Measurements from ENCODE around the gene POLH.
A peak's percentile ranks its signal among the peaks of the same experiment; 100 is the strongest.
"Not testable (repeated sequence)": the region's sequence is repeated elsewhere in the genome, so short reads cannot be mapped to it uniquely, and the experiment has no call there.

Gene POLH

GRCh38 chr6:43575772-43576551 is at the start of gene POLH, which contains the start of gene XPO5:
POLH (plus strand) TSS chr6:43576185; CDS start chr6:43582320, 6,135 bp downstream.
XPO5 (minus strand) TSS chr6:43576038; CDS start chr6:43575864, 174 bp downstream.
- DNase-seq (ENCODE audit: low read depth in 1 of 2, low spot score in 1 of 2): peak; percentile 84 to 89

- no peak for DNase-seq (ENCODE audit: low read depth in 1 of 2, low spot score in 1 of 2)
Measured at GRCh38 chr6:43532201-43532600, 43.8 kb upstream of the POLH start.

- not testable (repeated sequence) for DNase-seq (ENCODE audit: low read depth in 1 of 2, low spot score in 1 of 2)
Measured at GRCh38 chr6:43538986-43539385, 37.0 kb upstream of the POLH start.

GRCh38 chr6:43539409-43539808 is 36.6 kb upstream of the POLH start:
- not testable (repeated sequence) for DNase-seq (ENCODE audit: low read depth in 1 of 2, low spot score in 1 of 2)

- no peak for DNase-seq (ENCODE audit: low read depth in 1 of 2, low spot score in 1 of 2)
Measured at GRCh38 chr6:43540507-43540906, 35.5 kb upstream of the POLH start.

GRCh38 chr6:43541774-43542471 is 34.1 kb upstream of the POLH start:
- DNase-seq (ENCODE audit: low read depth in 1 of 2, low spot score in 1 of 2): no peak

- DNase-seq (ENCODE audit: low read depth in 1 of 2, low spot score in 1 of 2): no peak
Measured at GRCh38 chr6:43544461-43544860, 31.5 kb upstream of the POLH start.

GRCh38 chr6:43547222-43547621 is 28.8 kb upstream of the POLH start:
- no peak for DNase-seq (ENCODE audit: low read depth in 1 of 2, low spot score in 1 of 2)

GRCh38 chr6:43557620-43558019 is 18.4 kb upstream of the POLH start:
- not testable (repeated sequence) for DNase-seq (ENCODE audit: low read depth in 1 of 2, low spot score in 1 of 2)

- DNase-seq (ENCODE audit: low read depth in 1 of 2, low spot score in 1 of 2): no peak
Measured at GRCh38 chr6:43559328-43559727, 16.7 kb upstream of the POLH start.

- no peak for DNase-seq (ENCODE audit: low read depth in 1 of 2, low spot score in 1 of 2)
Measured at GRCh38 chr6:43570876-43571441, 5.0 kb upstream of the POLH start.

GRCh38 chr6:43572015-43572414 is 4.0 kb upstream of the POLH start:
- no peak for DNase-seq (ENCODE audit: low read depth in 1 of 2, low spot score in 1 of 2)

GRCh38 chr6:43575105-43575771 is 747 bp upstream of the POLH start:
- no peak for DNase-seq (ENCODE audit: low read depth in 1 of 2, low spot score in 1 of 2)

- DNase-seq (ENCODE audit: low read depth in 1 of 2, low spot score in 1 of 2): no peak
Measured at GRCh38 chr6:43578748-43579147, 2.8 kb downstream of the POLH start.

GRCh38 chr6:43579171-43579570 is 3.2 kb downstream of the POLH start:
- no peak for DNase-seq (ENCODE audit: low read depth in 1 of 2, low spot score in 1 of 2)

- no peak for DNase-seq (ENCODE audit: low read depth in 1 of 2, low spot score in 1 of 2)
Measured at GRCh38 chr6:43582911-43583310, 6.9 kb downstream of the POLH start.

GRCh38 chr6:43584892-43585570 is 9.0 kb downstream of the POLH start:
- DNase-seq (ENCODE audit: low read depth in 1 of 2, low spot score in 1 of 2): no peak

- DNase-seq (ENCODE audit: low read depth in 1 of 2, low spot score in 1 of 2): no peak
Measured at GRCh38 chr6:43588194-43588593, 12.2 kb downstream of the POLH start.

- DNase-seq (ENCODE audit: low read depth in 1 of 2, low spot score in 1 of 2): not testable (repeated sequence)
Measured at GRCh38 chr6:43589564-43589963, 13.6 kb downstream of the POLH start.

GRCh38 chr6:43593938-43594337 is 18.0 kb downstream of the POLH start:
- DNase-seq (ENCODE audit: low read depth in 1 of 2, low spot score in 1 of 2): no peak

GRCh38 chr6:43600595-43600994 is 24.6 kb downstream of the POLH start:
- no peak for DNase-seq (ENCODE audit: low read depth in 1 of 2, low spot score in 1 of 2)

Data from stimulated activated CD4-positive, alpha-beta T cell treated with anti-CD3 and anti-CD28 coated beads, Interleukin-15, amount 100 ng/mL, for 1 hour (primary cell).